ENCODE data around the gene ASXL1. TPM values are rescaled to one million over a fixed set of nuclear protein-coding genes. Genes with fewer than 3 reads are reported as not detected.

The ASXL1 gene
- polyA plus RNA-seq, 1 of the 3 experiments (the other 2 are of a cell fraction): 36.6 TPM

- H3K79me2 ChIP-seq (ENCODE audit: insufficient read depth): peaks cover 89% of the 10 kb centered on the region
- H3K9me2 ChIP-seq: no peaks in the 10 kb centered on the region
- H3K4me2 ChIP-seq: no peak overlapping the region
- H3K9me3 ChIP-seq: no peaks in the 10 kb centered on the region
- no peak overlapping the region for H3K9ac ChIP-seq
- no peak overlapping the region; a peak in 1 of 4 replicates for H3K27ac ChIP-seq (ENCODE audit: low read depth in 2 of 2, low read length in 1 of 2)
- H3K36me3 ChIP-seq (replicated peaks in 1 of 2; ENCODE audit: control insufficient read depth in 1 of 2, insufficient read depth in 2 of 2, low read length in 1 of 2): peaks cover 0 to 9% of the 10 kb centered on the region in 2 experiments
- H3F3A ChIP-seq (replicated peaks; ENCODE audit: insufficient read depth): peaks cover 14% of the 10 kb centered on the region
- peaks cover 21 to 67% of the 10 kb centered on the region in 2 experiments; a peak in 3 of 4 replicates for H3K4me1 ChIP-seq (ENCODE audit: control insufficient read depth in 1 of 2, insufficient read depth in 2 of 2, low read depth in 1 of 2, low read length in 1 of 2)
- TF ChIP-seq POLR2AphosphoS5 (IDR thresholded peaks at IDR 0.05; ENCODE audit: low read depth, low read length) (no peak), MXI1 (IDR thresholded peaks at IDR 0.05; ENCODE audit: low read depth, low read length) (no peak), TCF12 (IDR thresholded peaks at IDR 0.05) (no peak), TAF1 (IDR thresholded peaks at IDR 0.05; ENCODE audit: borderline replicate concordance, low read depth, low read length) (no peak), RFX5 (IDR thresholded peaks at IDR 0.05; ENCODE audit: low read length) (no peak), USF2 (IDR thresholded peaks at IDR 0.05; ENCODE audit: borderline replicate concordance, low read depth, low read length) (no peak), SIN3A (IDR thresholded peaks at IDR 0.05; ENCODE audit: borderline replicate concordance, low read depth, low read length) (no peak), GABPA (IDR thresholded peaks at IDR 0.05; ENCODE audit: low read depth) (no peak), FOXM1 (IDR thresholded peaks at IDR 0.05; ENCODE audit: low read depth) (no peak), ZBTB33 (IDR thresholded peaks at IDR 0.05; ENCODE audit: borderline replicate concordance, low read depth) (no peak), FOSL2 (IDR thresholded peaks at IDR 0.05; ENCODE audit: borderline replicate concordance, low read depth) (no peak), NRF1 (IDR thresholded peaks at IDR 0.05; ENCODE audit: low read depth, low read length) (no peak), JUND (IDR thresholded peaks at IDR 0.05) (no peak), TEAD4 (IDR thresholded peaks at IDR 0.05; ENCODE audit: borderline replicate concordance, insufficient read depth) (no peak), RXRA (IDR thresholded peaks at IDR 0.05; ENCODE audit: borderline replicate concordance, low read depth) (no peak), FOXJ3 (CRISPR knock-in tag; IDR thresholded peaks at IDR 0.05) (no peak)
- H2AFZ ChIP-seq (ENCODE audit: low read depth): no peak overlapping the region
- H3K4me3 ChIP-seq (ENCODE audit: low read depth in 2 of 2, low read length in 1 of 2): no peak overlapping the region
- POLR2A ChIA-PET: no interaction called here
- peaks cover 60% of the 10 kb centered on the region for H4K20me1 ChIP-seq (ENCODE audit: insufficient read depth)
- WGBS (ENCODE audit: low lambda C conversion rate): 95% methylated on average over 5 of the region's 5 CpGs
- no peaks in the 10 kb centered on the region for H3K27me3 ChIP-seq (ENCODE audit: insufficient read depth)
- DNase-seq: no peak
- CTCF ChIA-PET: interaction anchor here (1.2 to 1.5 kb wide), 2 partner anchors 8 to 16 kb away, joined by 3 read pairs; no protein-coding TSS in a partner anchor
Measured at GRCh38 chr20:32479012-32479411, 120.9 kb downstream of the ASXL1 start.

DNA sequence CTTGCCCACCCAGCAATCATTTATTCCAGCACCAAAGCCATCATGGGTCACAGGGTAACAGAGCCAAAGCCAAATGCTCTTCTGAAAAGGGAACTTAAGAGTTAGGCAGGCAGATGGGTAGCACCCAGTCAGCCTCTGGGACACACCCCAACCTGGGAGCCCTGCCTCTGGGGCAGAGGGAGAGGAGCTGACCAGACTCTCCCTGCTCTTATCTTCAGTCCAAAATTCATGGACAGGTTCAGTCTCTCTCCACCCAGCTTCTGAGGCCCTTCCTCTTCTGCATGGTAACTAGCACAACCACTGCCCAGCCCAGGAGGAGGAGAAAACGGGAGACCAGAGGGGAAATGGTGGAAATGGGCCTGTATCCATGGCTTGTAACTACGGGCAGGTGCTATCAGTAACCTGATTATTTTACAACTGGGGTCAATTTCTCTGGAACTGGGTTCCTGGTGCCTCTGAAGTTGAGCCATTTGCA is 121.6 kb downstream of the ASXL1 start:
- H4K20me1 ChIP-seq (ENCODE audit: insufficient read depth): peaks cover 60% of the 10 kb centered on the region
- peaks cover 14 to 64% of the 10 kb centered on the region in 2 experiments; a peak in 3 of 4 replicates for H3K4me1 ChIP-seq (ENCODE audit: control insufficient read depth in 1 of 2, insufficient read depth in 2 of 2, low read depth in 1 of 2, low read length in 1 of 2)
- no peak overlapping the region for H2AFZ ChIP-seq (ENCODE audit: low read depth)
- peaks cover 82% of the 10 kb centered on the region for H3K79me2 ChIP-seq (ENCODE audit: insufficient read depth)
- H3K27ac ChIP-seq (ENCODE audit: low read depth in 2 of 2, low read length in 1 of 2): peak overlapping the region in 1 of 2 experiments; percentile 7; a peak in 1 of 4 replicates
- H3K36me3 ChIP-seq (replicated peaks in 1 of 2; ENCODE audit: control insufficient read depth in 1 of 2, insufficient read depth in 2 of 2, low read length in 1 of 2): peaks cover 0 to 5% of the 10 kb centered on the region in 2 experiments
- H3K27me3 ChIP-seq (ENCODE audit: insufficient read depth): no peaks in the 10 kb centered on the region
- no peak for DNase-seq
- WGBS (ENCODE audit: low lambda C conversion rate): 83% methylated on average over 2 of the region's 2 CpGs
- no peak overlapping the region for H3K9ac ChIP-seq
- no peaks in the 10 kb centered on the region for H3K9me3 ChIP-seq
- no peak overlapping the region for H3K4me2 ChIP-seq
- CTCF ChIA-PET: interaction anchor here (1.5 kb wide), 1 partner anchor 9 kb away, joined by 3 read pairs; no protein-coding TSS in a partner anchor
- peaks cover 16% of the 10 kb centered on the region for H3F3A ChIP-seq (replicated peaks; ENCODE audit: insufficient read depth)
- no peak overlapping the region for H3K4me3 ChIP-seq (ENCODE audit: low read depth in 2 of 2, low read length in 1 of 2)
- POLR2A ChIA-PET: no interaction called here
- H3K9me2 ChIP-seq: no peaks in the 10 kb centered on the region
- TF ChIP-seq REST (IDR thresholded peaks at IDR 0.05; ENCODE audit: low read depth, low read length) (no peak), RXRA (IDR thresholded peaks at IDR 0.05; ENCODE audit: borderline replicate concordance, low read depth) (no peak), ELF1 (IDR thresholded peaks at IDR 0.05) (no peak), EZH2phosphoT487 (IDR thresholded peaks at IDR 0.05; ENCODE audit: borderline replicate concordance, low read depth) (no peak), RAD21 (IDR thresholded peaks at IDR 0.05; ENCODE audit: low read length) (no peak), FOXM1 (IDR thresholded peaks at IDR 0.05; ENCODE audit: low read depth) (no peak), RFX5 (IDR thresholded peaks at IDR 0.05; ENCODE audit: low read length) (no peak), FOXJ3 (CRISPR knock-in tag; IDR thresholded peaks at IDR 0.05) (no peak)
